ENCODE results near the gene MAGEB3.
"Not testable (repeated sequence)": the region's sequence is repeated elsewhere in the genome, so short reads cannot be mapped to it uniquely, and the experiment has no call there.

The MAGEB3 gene

GRCh38 chrX:30230395-30230794 lies at the start of gene MAGEB3:
Gene MAGEB3, plus strand, starts transcription at chrX:30230657. Its CDS starts 5,268 bp downstream, at chrX:30235925.
- no peak for DNase-seq (ENCODE audit: low read depth)

GRCh38 chrX:30181353-30181752 lies 49.1 kb upstream of the MAGEB3 start:
- DNase-seq (ENCODE audit: low read depth): no peak

GRCh38 chrX:30183554-30183953 lies 46.9 kb upstream of the MAGEB3 start:
- no peak for DNase-seq (ENCODE audit: low read depth)

- no peak for DNase-seq (ENCODE audit: low read depth)
Observed at GRCh38 chrX:30190426-30190825, 40.0 kb upstream of the MAGEB3 start.

- not testable (repeated sequence) for DNase-seq (ENCODE audit: low read depth)
Observed at GRCh38 chrX:30193910-30194309, 36.5 kb upstream of the MAGEB3 start.

GRCh38 chrX:30196322-30196721 lies 34.1 kb upstream of the MAGEB3 start:
- no peak for DNase-seq (ENCODE audit: low read depth)

GRCh38 chrX:30212172-30212571 lies 18.3 kb upstream of the MAGEB3 start:
- no peak for DNase-seq (ENCODE audit: low read depth)

GRCh38 chrX:30215357-30215843 lies 15.1 kb upstream of the MAGEB3 start, which contains the start of gene MAGEB2:
Gene MAGEB2, plus strand, starts transcription at chrX:30215563. Its CDS starts 3,018 bp downstream, at chrX:30218581.
- DNase-seq (ENCODE audit: low read depth): no peak

GRCh38 chrX:30217465-30217864 lies 13.0 kb upstream of the MAGEB3 start:
- no peak for DNase-seq (ENCODE audit: low read depth)

GRCh38 chrX:30219372-30219771 lies 11.1 kb upstream of the MAGEB3 start:
- no peak for DNase-seq (ENCODE audit: low read depth)

GRCh38 chrX:30220661-30221060 lies 9.8 kb upstream of the MAGEB3 start:
- no peak for DNase-seq (ENCODE audit: low read depth)

- no peak for DNase-seq (ENCODE audit: low read depth)
Observed at GRCh38 chrX:30224536-30224935, 5.9 kb upstream of the MAGEB3 start.

GRCh38 chrX:30228526-30228925 lies 1.9 kb upstream of the MAGEB3 start:
- DNase-seq (ENCODE audit: low read depth): no peak

GRCh38 chrX:30241724-30242415 lies 11.4 kb downstream of the MAGEB3 start, which contains the start of gene MAGEB4:
Gene MAGEB4, plus strand, starts transcription at chrX:30242000. Its CDS starts 136 bp downstream, at chrX:30242136.
- no peak for DNase-seq (ENCODE audit: low read depth)

- DNase-seq (ENCODE audit: low read depth): no peak
Observed at GRCh38 chrX:30246769-30247489, 16.5 kb downstream of the MAGEB3 start, which contains the start of gene MAGEB1. Gene MAGEB1, plus strand, starts transcription at chrX:30247146. Its CDS starts 3,348 bp downstream, at chrX:30250494.

GRCh38 chrX:30248854-30249253 lies 18.4 kb downstream of the MAGEB3 start:
- DNase-seq (ENCODE audit: low read depth): no peak

GRCh38 chrX:30253257-30253656 lies 22.8 kb downstream of the MAGEB3 start:
- DNase-seq (ENCODE audit: low read depth): no peak

- DNase-seq (ENCODE audit: low read depth): no peak
Observed at GRCh38 chrX:30259927-30260326, 29.5 kb downstream of the MAGEB3 start.

GRCh38 chrX:30261012-30261411 lies 30.6 kb downstream of the MAGEB3 start:
- no peak for DNase-seq (ENCODE audit: low read depth)

GRCh38 chrX:30262763-30263162 lies 32.3 kb downstream of the MAGEB3 start:
- DNase-seq (ENCODE audit: low read depth): no peak

- no peak for DNase-seq (ENCODE audit: low read depth)
Observed at GRCh38 chrX:30270639-30271038, 40.2 kb downstream of the MAGEB3 start.

GRCh38 chrX:30275498-30275897 lies 45.0 kb downstream of the MAGEB3 start:
- no peak for DNase-seq (ENCODE audit: low read depth)

- DNase-seq (ENCODE audit: low read depth): no peak
Observed at GRCh38 chrX:30278365-30278764, 47.9 kb downstream of the MAGEB3 start.

All from stimulated activated CD4-positive, alpha-beta T cell treated with anti-CD3 and anti-CD28 coated beads, Interleukin-2, amount 100 ng/mL, for 4 hours (primary cell).